CD4-positive, alpha-beta T cell treated with Interleukin-4 for 4 hours (primary cell): ENCODE measurements around the gene PRUNE2.

Experiments used
- DNase-seq: peaks from one replicate; pipeline ENCODE4 v3.0.0-alpha.2; 2020

The PRUNE2 gene

GRCh38 chr9:76730801-76731200, 175.1 kb downstream of the PRUNE2 start:
- no peak for DNase-seq

- no peak for DNase-seq
These were observed 175.8 kb downstream of the PRUNE2 start for GRCh38 chr9:76729980-76730737.

- no peak for DNase-seq
These were observed 176.8 kb downstream of the PRUNE2 start for GRCh38 chr9:76729116-76729515.

GRCh38 chr9:76725885-76726284, 180.0 kb downstream of the PRUNE2 start:
- DNase-seq: no peak

GRCh38 chr9:76725011-76725546, 180.8 kb downstream of the PRUNE2 start:
- no peak for DNase-seq

GRCh38 chr9:76720245-76720644, 185.7 kb downstream of the PRUNE2 start:
- no peak for DNase-seq

GRCh38 chr9:76718166-76718565, 187.7 kb downstream of the PRUNE2 start:
- no peak for DNase-seq

GRCh38 chr9:76717613-76718012, 188.3 kb downstream of the PRUNE2 start:
- no peak for DNase-seq

GRCh38 chr9:76717176-76717575, 188.7 kb downstream of the PRUNE2 start:
- no peak for DNase-seq

- no peak for DNase-seq
These were observed 189.7 kb downstream of the PRUNE2 start for GRCh38 chr9:76716085-76716672.

GRCh38 chr9:76713381-76713780, 192.5 kb downstream of the PRUNE2 start:
- DNase-seq: no peak

- no peak for DNase-seq
These were observed 196.9 kb downstream of the PRUNE2 start for GRCh38 chr9:76709020-76709419.

GRCh38 chr9:76707510-76707909, 198.4 kb downstream of the PRUNE2 start:
- DNase-seq: no peak

- DNase-seq: peak; percentile 54
These were observed 201.2 kb downstream of the PRUNE2 start for GRCh38 chr9:76704593-76705204.

- no peak for DNase-seq
These were observed 202.6 kb downstream of the PRUNE2 start for GRCh38 chr9:76703270-76703669.

- DNase-seq: no peak
These were observed 204.4 kb downstream of the PRUNE2 start for GRCh38 chr9:76701441-76702039.

GRCh38 chr9:76700916-76701315, 205.0 kb downstream of the PRUNE2 start:
- DNase-seq: no peak

- DNase-seq: no peak
These were observed 205.9 kb downstream of the PRUNE2 start for GRCh38 chr9:76699971-76700370.

- DNase-seq: no peak
These were observed 208.4 kb downstream of the PRUNE2 start for GRCh38 chr9:76697554-76697953.

- no peak for DNase-seq
These were observed 208.8 kb downstream of the PRUNE2 start for GRCh38 chr9:76697081-76697480.

- DNase-seq: no peak
These were observed 212.0 kb downstream of the PRUNE2 start for GRCh38 chr9:76693912-76694311.

- DNase-seq: no peak
These were observed 213.3 kb downstream of the PRUNE2 start for GRCh38 chr9:76692458-76693129.
